SK-N-SH (cell line): Measurements from ENCODE around the gene EVC. TPM values are rescaled to one million over a fixed set of nuclear protein-coding genes. Genes with fewer than 3 reads are reported as not detected.

Experiments
- CTCF ChIA-PET: fragments of 300-600, 350-600 bp; formaldehyde crosslinking; extraction: SDS; loops from one replicate; lab custom pipeline; 2021; lab: Yijun Ruan, JAX
- POLR2A ChIA-PET: fragments of 350-600 bp; sonication (Branson Sonifier 250); formaldehyde crosslinking; extraction: SDS; loops from one replicate; lab custom pipeline; 2020; ENCODE audit warnings: antibody characterized with exemption, inconsistent platforms; lab: Yijun Ruan, JAX
- DNase-seq: peaks from one replicate; pipeline ENCODE4 v3.0.0; 2012
- H2AFZ ChIP-seq: fragments of 200-600 bp; sonication (generic); 2 replicates; pipeline ENCODE4 v1.8.1; 2016; ENCODE audit warnings: antibody characterized with exemption, mild to moderate bottlenecking, low read depth
- H3F3A ChIP-seq: fragments of 200-600 bp; sonication (generic); replicated peaks from 2 replicates; pipeline ENCODE3; 2016; ENCODE audit warnings: antibody characterized with exemption, mild to moderate bottlenecking; ENCODE audit not compliant: insufficient read depth
- H3K27ac ChIP-seq, 2 experiments: fragments of 200-500 bp in 1 of 2; fragments of 200-600 bp in 1 of 2; sonication (Bioruptor generic) in 1 of 2; sonication (generic), shearing (Covaris generic) in 1 of 2; 2 replicates each; pipeline versions ENCODE4 v1.5.1 to v1.6.1; 2014 to 2016; ENCODE audit warnings: low read depth in 2 of 2, inconsistent platforms in 1 of 2, low read length in 1 of 2, mild to moderate bottlenecking in 1 of 2, mixed read lengths in 1 of 2
- H3K27me3 ChIP-seq: fragments of 200-600 bp; sonication (generic), shearing (Covaris generic); 2 replicates; pipeline ENCODE4 v1.6.1; 2016; ENCODE audit warnings: mixed run types; ENCODE audit not compliant: insufficient read depth
- H3K36me3 ChIP-seq, 2 experiments: fragments of 200-500 bp in 1 of 2; fragments of 200-600 bp in 1 of 2; sonication (Bioruptor generic) in 1 of 2; sonication (generic) in 1 of 2; replicated peaks in 1 of 2; 2 replicates each; pipeline versions ENCODE3 to v1.5.1; 2014 to 2016; ENCODE audit warnings: low read length in 1 of 2, mild to moderate bottlenecking in 1 of 2; ENCODE audit not compliant: insufficient read depth in 2 of 2, control insufficient read depth in 1 of 2
- H3K4me1 ChIP-seq, 2 experiments: fragments of 200-500 bp in 1 of 2; fragments of 200-600 bp in 1 of 2; sonication (Bioruptor generic) in 1 of 2; sonication (generic), shearing (Covaris generic) in 1 of 2; 2 replicates each; pipeline versions ENCODE4 v1.5.1 to v1.6.1; 2014 to 2016; ENCODE audit warnings: low read depth in 1 of 2, low read length in 1 of 2, mixed run types in 1 of 2; ENCODE audit not compliant: insufficient read depth in 2 of 2, control insufficient read depth in 1 of 2
- H3K4me2 ChIP-seq: fragments of 200-600 bp; sonication (generic), shearing (Covaris generic); 2 replicates; pipeline ENCODE4 v1.6.1; 2017; ENCODE audit warnings: mixed run types
- H3K4me3 ChIP-seq, 2 experiments: fragments of 200-500 bp in 1 of 2; fragments of 200-600 bp in 1 of 2; sonication (Bioruptor generic) in 1 of 2; sonication (generic), shearing (Covaris generic) in 1 of 2; 2 replicates each; pipeline versions ENCODE4 v1.5.1 to v1.8.1; 2014 to 2016; ENCODE audit warnings: low read depth in 2 of 2, inconsistent platforms in 1 of 2, low read length in 1 of 2, mild to moderate bottlenecking in 1 of 2, mixed read lengths in 1 of 2, moderate library complexity in 1 of 2
- H3K79me2 ChIP-seq: fragments of 200-600 bp; sonication (generic); 2 replicates; pipeline ENCODE4 v1.8.1; 2017; ENCODE audit warnings: mild to moderate bottlenecking; ENCODE audit not compliant: insufficient read depth
- H3K9ac ChIP-seq: fragments of 200-600 bp; sonication (generic); 2 replicates; pipeline ENCODE4 v1.6.1; 2017; ENCODE audit warnings: mixed run types
- H3K9me2 ChIP-seq: fragments of 200-600 bp; sonication (generic); 2 replicates; pipeline ENCODE4 v1.6.1; 2017; ENCODE audit warnings: mixed run types
- H3K9me3 ChIP-seq: fragments of 200-600 bp; sonication (generic); 2 replicates; pipeline ENCODE4 v1.6.1; 2017; ENCODE audit warnings: mixed run types, mild to moderate bottlenecking, moderate library complexity
- H4K20me1 ChIP-seq: fragments of 200-600 bp; sonication (generic); 2 replicates; pipeline ENCODE4 v1.6.1; 2017; ENCODE audit warnings: mild to moderate bottlenecking, mixed run types; ENCODE audit not compliant: insufficient read depth
- CHD2 ChIP-seq: fragments of 150-350 bp; IDR thresholded peaks from 2 replicates; pipeline ENCODE4 v1.6.1; 2018; ENCODE audit warnings: low read length; ENCODE audit not compliant: partially characterized antibody
- ELF1 ChIP-seq: IDR thresholded peaks from 2 replicates; pipeline ENCODE4 v1.4.0; 2012
- FOSL2 ChIP-seq: IDR thresholded peaks from 2 replicates; pipeline ENCODE4 v1.4.0; 2012; ENCODE audit warnings: low read depth, mild to moderate bottlenecking, moderate library complexity, borderline replicate concordance
- FOXJ3 ChIP-seq: sonication (generic); formaldehyde crosslinking; IDR thresholded peaks from 2 replicates; pipeline ENCODE4 v1.5.1; 2020; ENCODE audit warnings: mild to moderate bottlenecking, missing genetic modification reagents
- GABPA ChIP-seq: IDR thresholded peaks from 2 replicates; pipeline ENCODE4 v1.4.0; 2012; ENCODE audit warnings: low read depth, mild to moderate bottlenecking
- GATA2 ChIP-seq: sonication (generic); formaldehyde crosslinking; IDR thresholded peaks from 2 replicates; pipeline ENCODE4 v1.5.0; 2020; ENCODE audit warnings: mild to moderate bottlenecking, missing genetic modification reagents
- MEF2A ChIP-seq: IDR thresholded peaks from 2 replicates; pipeline ENCODE4 v1.4.0; 2012; ENCODE audit warnings: low read depth, borderline replicate concordance
- NFIC ChIP-seq: IDR thresholded peaks from 2 replicates; pipeline ENCODE4 v1.4.0; 2012; ENCODE audit warnings: borderline replicate concordance
- NRF1 ChIP-seq: IDR thresholded peaks from 2 replicates; pipeline ENCODE4 v1.6.1; 2012; ENCODE audit warnings: low read depth, mild to moderate bottlenecking, low read length
- POLR2AphosphoS5 ChIP-seq: IDR thresholded peaks from 2 replicates; pipeline ENCODE4 v1.6.1; 2012; ENCODE audit warnings: low read depth, low read length
- RCOR1 ChIP-seq: fragments of 150-350 bp; IDR thresholded peaks from 2 replicates; pipeline ENCODE4 v1.6.1; 2017; ENCODE audit warnings: antibody characterized with exemption, low read length
- RXRA ChIP-seq: IDR thresholded peaks from 2 replicates; pipeline ENCODE4 v1.4.0; 2012; ENCODE audit warnings: low read depth, mild to moderate bottlenecking, borderline replicate concordance
- SIN3A ChIP-seq: IDR thresholded peaks from 2 replicates; pipeline ENCODE4 v1.6.1; 2012; ENCODE audit warnings: low read depth, mild to moderate bottlenecking, low read length, moderate library complexity, borderline replicate concordance
- SMC3 ChIP-seq: IDR thresholded peaks from 2 replicates; pipeline ENCODE4 v1.6.1; 2012; ENCODE audit warnings: low read depth, low read length, improper control_type of control experiment
- TAF1 ChIP-seq: IDR thresholded peaks from 2 replicates; pipeline ENCODE4 v1.6.1; 2012; ENCODE audit warnings: low read depth, mild to moderate bottlenecking, low read length, moderate library complexity, borderline replicate concordance
- YY1 ChIP-seq: IDR thresholded peaks from 2 replicates; pipeline ENCODE4 v1.4.0; 2012; ENCODE audit warnings: low read depth, mild to moderate bottlenecking
- WGBS: methylation state at CpG from one replicate; pipeline ENCODE4 v1.1.6; 2017; ENCODE audit warnings: low lambda C conversion rate; 5-methylcytosine and 5-hydroxymethylcytosine counted together
- polyA plus RNA-seq, 3 experiments: library from polyadenylated mRNA; depleted of rRNA; stranded (reverse); fragments of >200 nt; gene quantifications; 2 replicates each; pipeline ENCODE4 v1.2.3, GENCODE V29; 2012
- TF ChIP-seq, protein P1 (sequence below): IDR thresholded peaks from 2 replicates; pipeline ENCODE4 v1.6.1; 2012; ENCODE audit warnings: mild to moderate bottlenecking, low read depth, low read length, moderate library complexity
- TF ChIP-seq, protein P2 (sequence below): IDR thresholded peaks from 2 replicates; pipeline ENCODE4 v1.4.0; 2012; ENCODE audit warnings: low read depth, borderline replicate concordance
- TF ChIP-seq, protein P3 (sequence below): IDR thresholded peaks from 2 replicates; pipeline ENCODE4 v1.4.0; 2012; ENCODE audit warnings: low read depth, borderline replicate concordance
- TF ChIP-seq, protein P4 (sequence below): fragments of 150-350 bp; IDR thresholded peaks from 2 replicates; pipeline ENCODE4 v1.6.1; 2016; ENCODE audit warnings: mild to moderate bottlenecking, low read depth, low read length
- TF ChIP-seq, protein P5 (sequence below): IDR thresholded peaks from 2 replicates; pipeline ENCODE4 v1.4.0; 2012; ENCODE audit warnings: low read depth

EVC gene
- polyA plus RNA-seq, 1 of the 3 experiments (the other 2 are of a cell fraction): 3.8 TPM

DNA sequence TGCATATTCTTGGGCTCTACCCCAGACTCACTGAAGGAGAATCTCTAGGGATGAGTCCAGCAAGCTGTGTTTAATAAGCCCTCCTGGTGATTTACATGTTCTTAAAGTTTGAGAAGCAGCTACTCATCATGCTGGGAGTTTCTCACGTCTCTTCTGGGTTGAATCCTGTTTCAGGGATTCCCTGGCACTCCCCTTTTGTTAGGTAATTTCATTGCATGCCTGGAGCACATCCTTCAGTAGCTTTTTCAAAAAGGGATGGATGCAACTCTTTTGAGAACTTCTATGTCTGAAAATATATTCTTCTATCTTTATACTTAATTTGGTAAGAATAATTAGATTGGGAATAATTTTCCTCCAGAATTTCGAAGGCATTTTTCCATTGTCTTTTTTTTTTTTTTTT is 4.4 kb downstream of the EVC start:
- H4K20me1 ChIP-seq: no peaks in the 10 kb centered on the region
- no peaks in the 10 kb centered on the region for H3F3A ChIP-seq
- ChIA-PET CTCF (interaction anchor here (0.5 to 1.3 kb wide), 3 partner anchors 9 to 559 kb away, joined by 3 to 4 read pairs (median 3); no protein-coding TSS in a partner anchor), POLR2A (no interaction called here)
- H3K9ac ChIP-seq: no peak overlapping the region
- H3K4me3 ChIP-seq: no peak overlapping the region
- H3K9me3 ChIP-seq: no peaks in the 10 kb centered on the region
- peaks cover 73% of the 10 kb centered on the region for H3K79me2 ChIP-seq
- H2AFZ ChIP-seq: no peak overlapping the region
- H3K36me3 ChIP-seq: peaks cover 8 to 20% of the 10 kb centered on the region in 2 experiments
- peaks cover 3 to 18% of the 10 kb centered on the region in 2 experiments; a peak in 1 of 4 replicates for H3K4me1 ChIP-seq
- H3K9me2 ChIP-seq: no peaks in the 10 kb centered on the region
- H3K27ac ChIP-seq: no peak overlapping the region
- TF ChIP-seq GABPA (no peak), CHD2 (no peak), FOXJ3 (CRISPR knock-in tag) (no peak), POLR2AphosphoS5 (no peak), ELF1 (no peak)
- TF ChIP-seq, protein P1, sequence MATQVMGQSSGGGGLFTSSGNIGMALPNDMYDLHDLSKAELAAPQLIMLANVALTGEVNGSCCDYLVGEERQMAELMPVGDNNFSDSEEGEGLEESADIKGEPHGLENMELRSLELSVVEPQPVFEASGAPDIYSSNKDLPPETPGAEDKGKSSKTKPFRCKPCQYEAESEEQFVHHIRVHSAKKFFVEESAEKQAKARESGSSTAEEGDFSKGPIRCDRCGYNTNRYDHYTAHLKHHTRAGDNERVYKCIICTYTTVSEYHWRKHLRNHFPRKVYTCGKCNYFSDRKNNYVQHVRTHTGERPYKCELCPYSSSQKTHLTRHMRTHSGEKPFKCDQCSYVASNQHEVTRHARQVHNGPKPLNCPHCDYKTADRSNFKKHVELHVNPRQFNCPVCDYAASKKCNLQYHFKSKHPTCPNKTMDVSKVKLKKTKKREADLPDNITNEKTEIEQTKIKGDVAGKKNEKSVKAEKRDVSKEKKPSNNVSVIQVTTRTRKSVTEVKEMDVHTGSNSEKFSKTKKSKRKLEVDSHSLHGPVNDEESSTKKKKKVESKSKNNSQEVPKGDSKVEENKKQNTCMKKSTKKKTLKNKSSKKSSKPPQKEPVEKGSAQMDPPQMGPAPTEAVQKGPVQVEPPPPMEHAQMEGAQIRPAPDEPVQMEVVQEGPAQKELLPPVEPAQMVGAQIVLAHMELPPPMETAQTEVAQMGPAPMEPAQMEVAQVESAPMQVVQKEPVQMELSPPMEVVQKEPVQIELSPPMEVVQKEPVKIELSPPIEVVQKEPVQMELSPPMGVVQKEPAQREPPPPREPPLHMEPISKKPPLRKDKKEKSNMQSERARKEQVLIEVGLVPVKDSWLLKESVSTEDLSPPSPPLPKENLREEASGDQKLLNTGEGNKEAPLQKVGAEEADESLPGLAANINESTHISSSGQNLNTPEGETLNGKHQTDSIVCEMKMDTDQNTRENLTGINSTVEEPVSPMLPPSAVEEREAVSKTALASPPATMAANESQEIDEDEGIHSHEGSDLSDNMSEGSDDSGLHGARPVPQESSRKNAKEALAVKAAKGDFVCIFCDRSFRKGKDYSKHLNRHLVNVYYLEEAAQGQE: no peak
- 43% methylated on average over 2 of the region's 2 CpGs for WGBS
- no peaks in the 10 kb centered on the region for H3K27me3 ChIP-seq
- no peak for DNase-seq
- no peak overlapping the region for H3K4me2 ChIP-seq

DNA sequence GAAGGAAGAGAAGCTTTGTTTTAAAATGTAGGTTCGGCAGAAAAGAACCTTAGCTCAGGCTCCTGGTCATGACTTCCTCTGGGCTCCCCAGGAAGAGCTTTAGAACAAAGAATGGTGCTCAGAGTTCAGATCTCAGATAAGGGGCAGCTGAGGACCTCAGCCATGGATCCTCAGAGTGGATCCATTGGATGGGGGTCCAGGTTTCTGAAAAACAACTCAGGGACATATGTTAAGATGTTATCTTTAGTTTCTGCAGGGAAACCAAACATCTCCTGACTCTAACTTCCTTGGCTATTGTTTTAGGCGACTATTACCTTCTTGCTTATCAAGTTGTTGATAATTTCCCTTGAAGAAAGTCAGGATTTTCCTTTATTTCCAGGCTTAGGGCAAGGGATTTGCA is 5.4 kb downstream of the EVC start:
- Histone ChIP-seq H3K9me3 (no peaks in the 10 kb centered on the region), H3K9me2 (no peaks in the 10 kb centered on the region), H4K20me1 (no peaks in the 10 kb centered on the region), H3K4me1 (peaks cover 0 to 14% of the 10 kb centered on the region in 2 experiments; a peak in 1 of 4 replicates), H3K36me3 (peaks cover 11 to 20% of the 10 kb centered on the region in 2 experiments), H3F3A (no peaks in the 10 kb centered on the region), H3K4me3 (no peak overlapping the region), H3K27me3 (no peaks in the 10 kb centered on the region), H3K79me2 (peaks cover 72% of the 10 kb centered on the region), H3K27ac (no peak overlapping the region), H3K4me2 (no peak overlapping the region), H3K9ac (no peak overlapping the region), H2AFZ (no peak overlapping the region)
- 93% methylated on average over 2 of the region's 2 CpGs for WGBS
- DNase-seq: no peak
- TF ChIP-seq, protein P2, sequence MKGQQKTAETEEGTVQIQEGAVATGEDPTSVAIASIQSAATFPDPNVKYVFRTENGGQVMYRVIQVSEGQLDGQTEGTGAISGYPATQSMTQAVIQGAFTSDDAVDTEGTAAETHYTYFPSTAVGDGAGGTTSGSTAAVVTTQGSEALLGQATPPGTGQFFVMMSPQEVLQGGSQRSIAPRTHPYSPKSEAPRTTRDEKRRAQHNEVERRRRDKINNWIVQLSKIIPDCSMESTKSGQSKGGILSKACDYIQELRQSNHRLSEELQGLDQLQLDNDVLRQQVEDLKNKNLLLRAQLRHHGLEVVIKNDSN: no peak
- TF ChIP-seq NRF1 (no peak), FOXJ3 (CRISPR knock-in tag) (no peak), CHD2 (no peak), RXRA (no peak), POLR2AphosphoS5 (no peak), YY1 (no peak), GATA2 (CRISPR knock-in tag) (no peak), SMC3 (no peak), TAF1 (no peak), NFIC (no peak), MEF2A (no peak), SIN3A (no peak), RCOR1 (no peak), FOSL2 (no peak)
- TF ChIP-seq, protein P3, sequence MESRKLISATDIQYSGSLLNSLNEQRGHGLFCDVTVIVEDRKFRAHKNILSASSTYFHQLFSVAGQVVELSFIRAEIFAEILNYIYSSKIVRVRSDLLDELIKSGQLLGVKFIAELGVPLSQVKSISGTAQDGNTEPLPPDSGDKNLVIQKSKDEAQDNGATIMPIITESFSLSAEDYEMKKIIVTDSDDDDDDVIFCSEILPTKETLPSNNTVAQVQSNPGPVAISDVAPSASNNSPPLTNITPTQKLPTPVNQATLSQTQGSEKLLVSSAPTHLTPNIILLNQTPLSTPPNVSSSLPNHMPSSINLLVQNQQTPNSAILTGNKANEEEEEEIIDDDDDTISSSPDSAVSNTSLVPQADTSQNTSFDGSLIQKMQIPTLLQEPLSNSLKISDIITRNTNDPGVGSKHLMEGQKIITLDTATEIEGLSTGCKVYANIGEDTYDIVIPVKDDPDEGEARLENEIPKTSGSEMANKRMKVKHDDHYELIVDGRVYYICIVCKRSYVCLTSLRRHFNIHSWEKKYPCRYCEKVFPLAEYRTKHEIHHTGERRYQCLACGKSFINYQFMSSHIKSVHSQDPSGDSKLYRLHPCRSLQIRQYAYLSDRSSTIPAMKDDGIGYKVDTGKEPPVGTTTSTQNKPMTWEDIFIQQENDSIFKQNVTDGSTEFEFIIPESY: no peak
- TF ChIP-seq, protein P4, sequence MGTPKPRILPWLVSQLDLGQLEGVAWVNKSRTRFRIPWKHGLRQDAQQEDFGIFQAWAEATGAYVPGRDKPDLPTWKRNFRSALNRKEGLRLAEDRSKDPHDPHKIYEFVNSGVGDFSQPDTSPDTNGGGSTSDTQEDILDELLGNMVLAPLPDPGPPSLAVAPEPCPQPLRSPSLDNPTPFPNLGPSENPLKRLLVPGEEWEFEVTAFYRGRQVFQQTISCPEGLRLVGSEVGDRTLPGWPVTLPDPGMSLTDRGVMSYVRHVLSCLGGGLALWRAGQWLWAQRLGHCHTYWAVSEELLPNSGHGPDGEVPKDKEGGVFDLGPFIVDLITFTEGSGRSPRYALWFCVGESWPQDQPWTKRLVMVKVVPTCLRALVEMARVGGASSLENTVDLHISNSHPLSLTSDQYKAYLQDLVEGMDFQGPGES: no peak
- TF ChIP-seq, protein P5, sequence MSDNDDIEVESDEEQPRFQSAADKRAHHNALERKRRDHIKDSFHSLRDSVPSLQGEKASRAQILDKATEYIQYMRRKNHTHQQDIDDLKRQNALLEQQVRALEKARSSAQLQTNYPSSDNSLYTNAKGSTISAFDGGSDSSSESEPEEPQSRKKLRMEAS: no peak
- CTCF ChIA-PET: interaction anchor here (1.2 kb wide), 1 partner anchor 8 kb away, joined by 3 read pairs; no protein-coding TSS in a partner anchor
- POLR2A ChIA-PET: no interaction called here
